C4-2B (cell line): Measurements from ENCODE around the gene MYO7A.

Experiments used
- H3K27ac ChIP-seq: fragments of 450-650 bp; 2 replicates; pipeline ENCODE4 v1.5.1; 2017
- CTCF ChIP-seq: fragments of 450-650 bp; conservative IDR thresholded peaks from 2 replicates; pipeline ENCODE4 v1.5.1; 2017; ENCODE audit warnings: mild to moderate bottlenecking
- ZFX ChIP-seq: fragments of 450-650 bp; IDR thresholded peaks from 2 replicates; pipeline ENCODE4 v1.6.1; 2017

Gene MYO7A

GRCh38 chr11:77175869-77176539 lies 48.0 kb downstream of the MYO7A start:
- TF ChIP-seq ZFX (no peak), CTCF (no peak)
- H3K27ac ChIP-seq = no peak overlapping the region

- H3K27ac ChIP-seq = no peak overlapping the region
- TF ChIP-seq CTCF (no peak), ZFX (no peak)
These were observed 49.0 kb downstream of the MYO7A start for GRCh38 chr11:77176996-77177395.

GRCh38 chr11:77178150-77178549 lies 50.1 kb downstream of the MYO7A start:
- TF ChIP-seq CTCF (no peak), ZFX (no peak)
- H3K27ac ChIP-seq = no peak overlapping the region

GRCh38 chr11:77179048-77179447 lies 51.0 kb downstream of the MYO7A start:
- H3K27ac ChIP-seq = no peak overlapping the region
- no peak for TF ChIP-seq ZFX
- no peak for TF ChIP-seq CTCF

GRCh38 chr11:77179681-77180080 lies 51.6 kb downstream of the MYO7A start:
- TF ChIP-seq CTCF (no peak), ZFX (no peak)
- no peak overlapping the region for H3K27ac ChIP-seq

GRCh38 chr11:77180346-77180745 lies 52.3 kb downstream of the MYO7A start:
- no peak overlapping the region for H3K27ac ChIP-seq
- TF ChIP-seq ZFX = no peak
- TF ChIP-seq CTCF = no peak

- TF ChIP-seq CTCF = no peak
- TF ChIP-seq ZFX = no peak
These were observed 53.2 kb downstream of the MYO7A start for GRCh38 chr11:77181226-77181625.

More at GRCh38 chr11:77181226-77181625, 53.2 kb downstream of the MYO7A start:
- no peak overlapping the region for H3K27ac ChIP-seq
